Uterus (tissue), 4 donors: ENCODE data around the gene PFDN5. TPM values are rescaled to one million over a fixed set of nuclear protein-coding genes. Genes with fewer than 3 reads are reported as not detected.

Experiments used
- DNase-seq, 2 donors: peaks; one replicate each; pipeline ENCODE4 v3.0.0-alpha.2; 2019 to 2020
- H3K27ac ChIP-seq, 2 donors: fragments of 200-600 bp; sonication (generic); 1 replicate in 1 of 2; 2 replicates in 1 of 2; pipeline ENCODE4 v1.5.1; 2016 to 2018
- H3K27me3 ChIP-seq, 2 donors: fragments of 200-600 bp; sonication (generic); one replicate each; pipeline ENCODE4 v1.5.1; 2018 to 2019; ENCODE audit warnings: control low read depth in 1 of 2
- H3K36me3 ChIP-seq, 2 donors: fragments of 200-600 bp; sonication (generic); one replicate each; pipeline ENCODE4 v1.5.1; 2019; ENCODE audit warnings: control low read depth in 1 of 2
- H3K4me1 ChIP-seq, 2 donors: fragments of 200-600 bp; sonication (generic); one replicate each; pipeline ENCODE4 v1.5.1; 2018 to 2019; ENCODE audit warnings: control low read depth in 1 of 2
- H3K4me3 ChIP-seq, 2 donors: fragments of 200-600 bp; sonication (generic); 1 replicate in 1 of 2; 2 replicates in 1 of 2; pipeline ENCODE4 v1.5.1; 2018 to 2019; ENCODE audit warnings: mild to moderate bottlenecking in 1 of 2
- H3K9me3 ChIP-seq, 2 donors: fragments of 200-600 bp; sonication (generic); one replicate each; pipeline ENCODE4 v1.5.1; 2019; ENCODE audit warnings: control low read depth in 1 of 2
- CTCF ChIP-seq, 4 experiments: fragments of 200-600 bp in 2 of 4; fragments of 450-650 bp in 2 of 4; sonication (generic) in 2 of 4; IDR thresholded peaks; one replicate each; pipeline ENCODE4 v1.5.1; 2016 to 2019; ENCODE audit warnings: antibody characterized with exemption in 4 of 4, mild to moderate bottlenecking in 2 of 4, moderate library complexity in 1 of 4
- POLR2A ChIP-seq, 2 donors: fragments of 450-650 bp; IDR thresholded peaks; one replicate each; pipeline ENCODE4 v1.6.1; 2016; ENCODE audit warnings: antibody characterized with exemption in 2 of 2, mild to moderate bottlenecking in 1 of 2, moderate library complexity in 1 of 2
- intact Hi-C: fragments of 100-400 bp; cut with DNase I; formaldehyde crosslinking; loops from one replicate; pipeline ENCODE4 v1.15.1; 2023; ENCODE audit warnings: low total_unique reads
- total RNA-seq, 4 donors: library from RNA; depleted of rRNA in 3 of 4; stranded (reverse); fragments of >200 nt in 3 of 4; gene quantifications; one replicate each; pipeline versions ENCODE4 v1.1.0 to v1.2.4, GENCODE V29; 2014 to 2023
- donor health status: DM: yes; HTN: yes; CAD: no.

The PFDN5 gene
- total RNA-seq, 4 donors from 2014 or later = 347 to 1,573 (median 972) TPM

DNA sequence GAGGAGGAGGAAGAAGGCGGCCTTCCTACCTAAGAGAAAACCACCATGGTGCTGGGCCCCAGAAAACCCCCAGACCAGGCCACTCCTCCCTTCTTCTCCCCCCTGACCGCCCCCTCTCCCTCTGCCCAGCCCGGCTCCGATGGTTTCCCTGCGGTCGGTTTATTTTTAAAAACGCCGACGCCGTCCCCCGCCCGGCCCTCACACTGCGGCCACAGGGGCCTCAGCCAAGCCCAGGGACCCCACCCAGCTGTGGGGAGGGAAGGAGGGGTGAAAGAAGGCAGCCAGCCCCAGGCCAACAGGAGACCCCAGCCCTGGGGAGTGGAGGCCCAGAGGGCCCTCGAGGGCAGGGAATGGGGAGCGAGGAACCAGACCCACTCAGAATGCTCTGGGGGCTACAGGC is 37.4 kb downstream of the PFDN5 start:
- Histone ChIP-seq H3K9me3 (no peaks in the 10 kb centered on the region), H3K4me3 (no peak overlapping the region), H3K4me1 (no peaks in the 10 kb centered on the region), H3K27me3 (no peaks in the 10 kb centered on the region), H3K27ac (no peak overlapping the region), H3K36me3 (no peaks in the 10 kb centered on the region)
- intact Hi-C loops = no loop called here
- DNase-seq = no peak
- no peak for TF ChIP-seq POLR2A (IDR thresholded peaks at IDR 0.05)

DNA sequence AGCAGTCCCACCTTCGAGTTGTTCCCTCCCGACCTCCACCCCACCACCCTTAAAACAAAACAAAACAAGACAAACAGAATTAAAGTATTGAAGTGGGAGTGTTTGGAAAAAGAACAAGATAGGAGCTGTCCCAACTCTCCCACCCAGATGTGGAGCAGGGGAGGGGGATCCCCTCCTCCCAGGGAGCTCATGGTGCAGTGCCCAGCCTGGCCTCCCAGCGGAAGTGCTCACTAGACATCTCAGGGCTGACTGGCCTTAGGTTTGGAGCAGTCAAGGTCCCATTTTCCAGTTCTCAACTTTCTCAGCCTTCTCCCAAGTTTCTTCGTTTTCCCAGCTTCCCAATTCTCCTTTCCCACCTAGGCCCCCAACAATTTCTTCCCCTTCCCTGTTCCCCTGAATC is 37.9 kb downstream of the PFDN5 start:
- no peak for TF ChIP-seq CTCF (IDR thresholded peaks at IDR 0.05)
- no peak for TF ChIP-seq POLR2A (IDR thresholded peaks at IDR 0.05)
- Histone ChIP-seq H3K4me1 (no peaks in the 10 kb centered on the region), H3K27ac (no peak overlapping the region), H3K27me3 (no peaks in the 10 kb centered on the region), H3K9me3 (no peaks in the 10 kb centered on the region), H3K4me3 (no peak overlapping the region), H3K36me3 (no peaks in the 10 kb centered on the region)
- no peak for DNase-seq
- intact Hi-C loops = no loop called here

DNA sequence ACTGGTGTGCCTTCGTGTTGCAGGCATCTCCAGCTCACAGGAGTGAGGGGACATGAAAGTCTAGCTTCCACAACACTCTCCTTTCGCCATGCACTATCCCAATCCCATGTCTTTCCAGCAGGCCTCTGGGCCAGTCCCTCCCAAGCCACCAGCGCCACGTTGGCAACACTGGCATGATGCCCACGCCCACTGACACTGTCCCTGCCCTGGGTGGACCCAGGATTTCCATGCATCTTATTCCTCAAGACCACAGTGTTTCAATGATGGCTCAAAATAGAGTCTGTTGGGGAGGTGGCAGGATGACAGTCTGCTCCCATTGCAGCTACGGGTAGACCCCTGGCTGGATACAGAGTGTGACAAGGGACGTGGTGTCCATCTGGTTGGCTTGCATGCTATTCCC is 38.5 kb downstream of the PFDN5 start:
- Histone ChIP-seq H3K27ac (no peak overlapping the region), H3K4me3 (no peak overlapping the region), H3K9me3 (no peaks in the 10 kb centered on the region), H3K36me3 (no peaks in the 10 kb centered on the region), H3K4me1 (no peaks in the 10 kb centered on the region), H3K27me3 (no peaks in the 10 kb centered on the region)
- intact Hi-C loops = no loop called here
- TF ChIP-seq POLR2A (IDR thresholded peaks at IDR 0.05) = no peak
- TF ChIP-seq CTCF (IDR thresholded peaks at IDR 0.05) = no peak
- DNase-seq = no peak

DNA sequence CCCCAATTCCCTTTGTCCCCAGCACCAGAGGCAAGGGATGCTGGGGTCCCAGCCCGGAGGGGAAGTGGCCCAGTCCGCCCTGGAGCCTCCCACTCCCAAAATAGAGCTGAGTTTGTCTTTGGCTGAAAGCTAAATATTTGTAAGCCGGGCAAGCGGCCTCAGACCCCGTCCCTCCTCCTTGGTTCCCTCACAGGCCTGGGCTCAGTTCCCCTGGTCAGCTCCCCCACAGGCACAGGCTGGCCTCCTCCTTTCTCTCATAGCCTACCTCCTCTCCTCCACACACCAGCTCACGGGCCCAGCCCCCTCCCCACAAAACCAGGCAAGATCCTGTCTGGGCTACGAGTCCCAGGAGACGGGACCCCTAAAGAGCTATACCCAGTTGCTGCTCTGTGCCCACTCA is 39.5 kb downstream of the PFDN5 start:
- DNase-seq = no peak
- no peaks in the 10 kb centered on the region for H3K27me3 ChIP-seq
- no peak overlapping the region for H3K27ac ChIP-seq
- H3K4me1 ChIP-seq = no peaks in the 10 kb centered on the region
- no peak overlapping the region for H3K4me3 ChIP-seq
- H3K36me3 ChIP-seq = no peaks in the 10 kb centered on the region
- TF ChIP-seq POLR2A (IDR thresholded peaks at IDR 0.05) (no peak), CTCF (IDR thresholded peaks at IDR 0.05) (no peak)
- H3K9me3 ChIP-seq = no peaks in the 10 kb centered on the region
- intact Hi-C loops = no loop called here

DNA sequence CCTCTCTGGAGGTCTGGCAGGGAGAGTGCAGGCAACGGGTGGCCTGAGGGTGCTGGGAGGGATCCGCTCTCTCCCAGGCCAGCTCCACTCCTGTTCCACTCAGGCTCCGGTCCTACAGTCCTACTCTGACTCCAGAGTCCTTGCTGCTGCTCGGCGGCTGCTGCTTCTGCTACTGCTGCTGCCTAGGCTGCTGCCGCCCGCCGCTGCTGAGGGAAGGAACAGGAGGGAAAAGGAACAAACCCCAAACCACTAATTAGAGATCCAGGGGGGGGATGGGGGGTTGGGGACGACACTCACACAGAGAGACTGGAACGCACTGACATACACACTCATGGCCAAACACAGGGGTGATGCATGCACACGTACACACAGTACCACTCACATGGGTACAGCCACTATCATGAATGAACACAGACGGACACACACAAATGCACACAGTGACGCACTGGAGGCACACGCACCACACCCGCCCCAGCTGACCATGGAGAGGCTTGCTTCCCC is 40.9 kb downstream of the PFDN5 start, which contains the start of gene SP7:
Gene SP7 (minus strand): TSS at position 174 of the 501 bp plus-strand sequence. CDS start 708 bp downstream, outside the sequence.
- H3K36me3 ChIP-seq = no peaks in the 10 kb centered on the region
- TF ChIP-seq POLR2A (IDR thresholded peaks at IDR 0.05) = no peak
- no peak for TF ChIP-seq CTCF (IDR thresholded peaks at IDR 0.05)
- H3K27ac ChIP-seq = no peak within 1 kb of the TSS
- no peak for DNase-seq
- H3K27me3 ChIP-seq = no peaks in the 10 kb centered on the region
- H3K4me3 ChIP-seq = no peak within 1 kb of the TSS
- no peaks in the 10 kb centered on the region for H3K9me3 ChIP-seq
- no peaks in the 10 kb centered on the region for H3K4me1 ChIP-seq
- intact Hi-C loops = no loop called here

DNA sequence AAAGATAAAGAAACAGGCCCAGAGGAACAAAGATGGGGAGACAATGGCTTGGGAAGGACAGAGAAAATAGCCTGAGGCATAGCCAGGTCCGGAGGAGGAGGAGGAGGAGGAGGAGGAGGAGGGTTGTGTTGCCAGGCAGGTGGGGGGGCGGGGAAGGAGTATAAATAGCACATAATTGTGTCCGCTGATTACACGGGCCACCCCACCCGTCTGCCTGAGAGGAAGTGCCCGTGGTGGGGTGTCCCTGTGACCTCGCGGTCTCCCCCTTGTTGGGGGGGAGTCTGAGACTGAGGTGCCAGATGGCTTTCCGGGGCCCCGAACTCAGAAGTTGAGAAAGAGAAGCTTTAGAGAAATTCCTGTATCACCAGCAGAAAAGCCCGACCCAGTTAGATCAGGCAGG is 42.7 kb downstream of the PFDN5 start:
- Histone ChIP-seq H3K36me3 (no peaks in the 10 kb centered on the region), H3K27ac (no peak overlapping the region), H3K4me1 (no peaks in the 10 kb centered on the region), H3K4me3 (no peak overlapping the region), H3K27me3 (no peaks in the 10 kb centered on the region), H3K9me3 (no peaks in the 10 kb centered on the region)
- intact Hi-C loops = no loop called here
- no peak for TF ChIP-seq POLR2A (IDR thresholded peaks at IDR 0.05)
- TF ChIP-seq CTCF (IDR thresholded peaks at IDR 0.05) = no peak
- DNase-seq = no peak
